H1 (cell line): ENCODE measurements around the gene TBX4.

ENCODE experiments used
- CHD2 ChIP-seq: IDR thresholded peaks from 2 replicates; pipeline ENCODE4 v1.6.1; 2012; ENCODE audit warnings: low read length, improper control_type of control experiment
- RFX5 ChIP-seq: IDR thresholded peaks from 2 replicates; pipeline ENCODE4 v1.6.1; 2011; ENCODE audit warnings: low read depth, low read length, improper control_type of control experiment, borderline replicate concordance
- TF ChIP-seq, protein P1 (sequence below), 3 experiments: IDR thresholded peaks; 1 replicate in 2 of 3; 2 replicates in 1 of 3; pipeline versions ENCODE4 v1.5.1 to v1.6.1; 2011; ENCODE audit warnings: low read length in 3 of 3, mild to moderate bottlenecking in 3 of 3, inconsistent platforms in 2 of 3, low read depth in 1 of 3, moderate library complexity in 1 of 3; ENCODE audit not compliant: insufficient read depth in 1 of 3; ENCODE audit errors: control extremely low read depth in 1 of 3

DNA sequence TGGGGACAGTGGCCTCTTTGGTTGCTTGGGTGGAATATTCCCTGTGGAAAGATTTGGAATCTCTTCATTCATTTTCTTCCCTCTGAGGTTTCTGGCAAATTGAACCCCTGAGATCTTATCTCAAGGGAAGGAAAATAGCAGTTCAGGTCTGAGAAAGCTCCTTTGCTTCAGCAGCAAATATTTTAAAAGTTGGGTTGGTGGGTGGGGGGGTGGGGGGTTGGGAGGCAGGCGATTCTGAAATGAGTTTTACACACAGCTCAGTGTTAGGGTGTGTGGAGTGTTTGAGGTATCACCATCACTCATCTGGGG lies 45.7 kb upstream of the TBX4 start:
- TF ChIP-seq, protein P1, sequence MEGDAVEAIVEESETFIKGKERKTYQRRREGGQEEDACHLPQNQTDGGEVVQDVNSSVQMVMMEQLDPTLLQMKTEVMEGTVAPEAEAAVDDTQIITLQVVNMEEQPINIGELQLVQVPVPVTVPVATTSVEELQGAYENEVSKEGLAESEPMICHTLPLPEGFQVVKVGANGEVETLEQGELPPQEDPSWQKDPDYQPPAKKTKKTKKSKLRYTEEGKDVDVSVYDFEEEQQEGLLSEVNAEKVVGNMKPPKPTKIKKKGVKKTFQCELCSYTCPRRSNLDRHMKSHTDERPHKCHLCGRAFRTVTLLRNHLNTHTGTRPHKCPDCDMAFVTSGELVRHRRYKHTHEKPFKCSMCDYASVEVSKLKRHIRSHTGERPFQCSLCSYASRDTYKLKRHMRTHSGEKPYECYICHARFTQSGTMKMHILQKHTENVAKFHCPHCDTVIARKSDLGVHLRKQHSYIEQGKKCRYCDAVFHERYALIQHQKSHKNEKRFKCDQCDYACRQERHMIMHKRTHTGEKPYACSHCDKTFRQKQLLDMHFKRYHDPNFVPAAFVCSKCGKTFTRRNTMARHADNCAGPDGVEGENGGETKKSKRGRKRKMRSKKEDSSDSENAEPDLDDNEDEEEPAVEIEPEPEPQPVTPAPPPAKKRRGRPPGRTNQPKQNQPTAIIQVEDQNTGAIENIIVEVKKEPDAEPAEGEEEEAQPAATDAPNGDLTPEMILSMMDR (IDR thresholded peaks at IDR 0.05; ENCODE audit: control extremely low read depth in 1 of 3, insufficient read depth in 1 of 3, low read depth in 1 of 3, low read length in 3 of 3): no peak
- TF ChIP-seq CHD2 (no peak), RFX5 (no peak)
